DOHH2 (cell line): ENCODE data around the gene DUSP2.

Experiments used
- H3F3A ChIP-seq: fragments of 200-600 bp; sonication (generic), shearing (Covaris generic); 2 replicates; pipeline ENCODE4 v1.6.0; 2016; ENCODE audit warnings: antibody characterized with exemption, mild to moderate bottlenecking; ENCODE audit not compliant: control insufficient read depth, insufficient read depth
- H3K27ac ChIP-seq: fragments of 200-600 bp; sonication (generic); 2 replicates; pipeline ENCODE4 v1.5.1; 2014; ENCODE audit warnings: low read depth, mild to moderate bottlenecking, low read length, moderate library complexity
- H3K27me3 ChIP-seq: fragments of 200-600 bp; sonication (generic); 2 replicates; pipeline ENCODE4 v1.6.1; 2014; ENCODE audit warnings: mild to moderate bottlenecking, low read length, mixed read lengths; ENCODE audit not compliant: control insufficient read depth
- H3K36me3 ChIP-seq: fragments of 200-600 bp; sonication (generic); 2 replicates; pipeline ENCODE4 v1.6.1; 2014; ENCODE audit warnings: mild to moderate bottlenecking, low read length, moderate library complexity, mixed read lengths; ENCODE audit not compliant: control insufficient read depth
- H3K4me1 ChIP-seq: fragments of 200-600 bp; sonication (generic); 2 replicates; pipeline ENCODE4 v1.6.1; 2014; ENCODE audit warnings: mild to moderate bottlenecking, low read length, mixed read lengths; ENCODE audit not compliant: control insufficient read depth
- H3K4me2 ChIP-seq: fragments of 200-600 bp; sonication (generic); 2 replicates; pipeline ENCODE4 v1.6.0; 2014; ENCODE audit warnings: mild to moderate bottlenecking, low read length, moderate library complexity
- H3K4me3 ChIP-seq: fragments of 200-600 bp; sonication (generic); 2 replicates; pipeline ENCODE4 v1.5.1; 2014; ENCODE audit warnings: mild to moderate bottlenecking, low read length, mixed read lengths
- H3K79me2 ChIP-seq: fragments of 200-600 bp; sonication (generic); 2 replicates; pipeline ENCODE4 v1.6.1; 2014; ENCODE audit warnings: mild to moderate bottlenecking, low read length, mixed read lengths; ENCODE audit not compliant: control insufficient read depth
- H3K9me2 ChIP-seq: fragments of 200-600 bp; sonication (generic); replicated peaks from 2 replicates; pipeline ENCODE4 v1.6.1; 2014; ENCODE audit warnings: mild to moderate bottlenecking, low read length, mixed read lengths; ENCODE audit not compliant: control insufficient read depth
- H3K9me3 ChIP-seq: fragments of 200-600 bp; sonication (generic); 2 replicates; pipeline ENCODE4 v1.6.1; 2014; ENCODE audit warnings: antibody characterized with exemption, low read length, mixed read lengths; ENCODE audit not compliant: control insufficient read depth, insufficient read depth
- H4K20me1 ChIP-seq: fragments of 200-600 bp; sonication (generic); 2 replicates; pipeline ENCODE4 v1.6.0; 2014; ENCODE audit warnings: low read depth, mild to moderate bottlenecking, antibody characterized with exemption, low read length, moderate library complexity; ENCODE audit not compliant: control insufficient read depth, insufficient read depth
- EZH2phosphoT487 ChIP-seq: fragments of 200-600 bp; sonication (generic); IDR thresholded peaks from 2 replicates; pipeline ENCODE4 v1.6.1; 2017; ENCODE audit warnings: borderline replicate concordance, mild to moderate bottlenecking, antibody characterized with exemption, low read length, moderate library complexity, mixed read lengths
- TF ChIP-seq, protein P1 (sequence below): fragments of 200-600 bp; sonication (generic); IDR thresholded peaks from one replicate; pipeline ENCODE4 v1.5.1; 2014; ENCODE audit warnings: antibody characterized with exemption, mild to moderate bottlenecking, low read depth, low read length; ENCODE audit not compliant: poor library complexity, severe bottlenecking

DUSP2 gene

GRCh38 chr2:96097951-96098823 lies 47.1 kb downstream of the DUSP2 start:
- H3K27ac ChIP-seq, result no peak overlapping the region
- H3K4me1 ChIP-seq, result peaks cover 3% of the 10 kb centered on the region
- TF ChIP-seq, protein P1, sequence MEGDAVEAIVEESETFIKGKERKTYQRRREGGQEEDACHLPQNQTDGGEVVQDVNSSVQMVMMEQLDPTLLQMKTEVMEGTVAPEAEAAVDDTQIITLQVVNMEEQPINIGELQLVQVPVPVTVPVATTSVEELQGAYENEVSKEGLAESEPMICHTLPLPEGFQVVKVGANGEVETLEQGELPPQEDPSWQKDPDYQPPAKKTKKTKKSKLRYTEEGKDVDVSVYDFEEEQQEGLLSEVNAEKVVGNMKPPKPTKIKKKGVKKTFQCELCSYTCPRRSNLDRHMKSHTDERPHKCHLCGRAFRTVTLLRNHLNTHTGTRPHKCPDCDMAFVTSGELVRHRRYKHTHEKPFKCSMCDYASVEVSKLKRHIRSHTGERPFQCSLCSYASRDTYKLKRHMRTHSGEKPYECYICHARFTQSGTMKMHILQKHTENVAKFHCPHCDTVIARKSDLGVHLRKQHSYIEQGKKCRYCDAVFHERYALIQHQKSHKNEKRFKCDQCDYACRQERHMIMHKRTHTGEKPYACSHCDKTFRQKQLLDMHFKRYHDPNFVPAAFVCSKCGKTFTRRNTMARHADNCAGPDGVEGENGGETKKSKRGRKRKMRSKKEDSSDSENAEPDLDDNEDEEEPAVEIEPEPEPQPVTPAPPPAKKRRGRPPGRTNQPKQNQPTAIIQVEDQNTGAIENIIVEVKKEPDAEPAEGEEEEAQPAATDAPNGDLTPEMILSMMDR, result no peak
- TF ChIP-seq EZH2phosphoT487, result no peak
- H4K20me1 ChIP-seq, result 0 out of 2 replicates have a peak, but pooled peaks cover 2% of the 10 kb centered on the region
- H3K4me3 ChIP-seq, result no peak overlapping the region
- no peaks in the 10 kb centered on the region for H3K79me2 ChIP-seq
- no peaks in the 10 kb centered on the region for H3K9me2 ChIP-seq
- H3K27me3 ChIP-seq, result peaks cover 14% of the 10 kb centered on the region
- no peaks in the 10 kb centered on the region for H3K36me3 ChIP-seq
- no peak overlapping the region for H3K4me2 ChIP-seq
- no peaks in the 10 kb centered on the region for H3K9me3 ChIP-seq
- no peaks in the 10 kb centered on the region for H3F3A ChIP-seq

DNA sequence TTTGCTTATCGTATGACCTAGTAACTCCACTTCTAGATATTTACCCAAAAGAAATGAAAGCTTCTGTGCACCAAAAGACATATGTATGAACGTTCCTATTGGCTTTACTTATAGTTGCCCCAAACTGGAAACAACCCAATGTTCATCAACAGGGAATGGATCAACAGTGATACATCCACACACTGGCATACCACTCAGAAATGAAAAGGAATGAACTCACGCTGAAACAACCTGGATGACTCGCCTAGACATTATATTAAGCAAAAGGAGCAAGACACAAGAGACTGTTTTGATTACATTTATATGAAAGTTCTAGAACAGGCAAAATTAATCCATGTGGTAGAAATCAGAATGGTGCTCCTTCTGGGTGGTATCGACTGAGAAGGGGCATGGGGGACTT lies 47.8 kb downstream of the DUSP2 start:
- no peak overlapping the region for H3K4me3 ChIP-seq
- no peaks in the 10 kb centered on the region for H3K36me3 ChIP-seq
- no peak overlapping the region for H3K27ac ChIP-seq
- no peaks in the 10 kb centered on the region for H3K79me2 ChIP-seq
- H4K20me1 ChIP-seq, result 0 out of 2 replicates have a peak, but pooled peaks cover 2% of the 10 kb centered on the region
- H3K27me3 ChIP-seq, result peaks cover 14% of the 10 kb centered on the region
- no peak overlapping the region for H3K4me2 ChIP-seq
- TF ChIP-seq, protein P1, result no peak
- no peak for TF ChIP-seq EZH2phosphoT487
- H3K9me2 ChIP-seq, result no peaks in the 10 kb centered on the region
- H3K4me1 ChIP-seq, result no peaks in the 10 kb centered on the region
- no peaks in the 10 kb centered on the region for H3K9me3 ChIP-seq
- no peaks in the 10 kb centered on the region for H3F3A ChIP-seq

DNA sequence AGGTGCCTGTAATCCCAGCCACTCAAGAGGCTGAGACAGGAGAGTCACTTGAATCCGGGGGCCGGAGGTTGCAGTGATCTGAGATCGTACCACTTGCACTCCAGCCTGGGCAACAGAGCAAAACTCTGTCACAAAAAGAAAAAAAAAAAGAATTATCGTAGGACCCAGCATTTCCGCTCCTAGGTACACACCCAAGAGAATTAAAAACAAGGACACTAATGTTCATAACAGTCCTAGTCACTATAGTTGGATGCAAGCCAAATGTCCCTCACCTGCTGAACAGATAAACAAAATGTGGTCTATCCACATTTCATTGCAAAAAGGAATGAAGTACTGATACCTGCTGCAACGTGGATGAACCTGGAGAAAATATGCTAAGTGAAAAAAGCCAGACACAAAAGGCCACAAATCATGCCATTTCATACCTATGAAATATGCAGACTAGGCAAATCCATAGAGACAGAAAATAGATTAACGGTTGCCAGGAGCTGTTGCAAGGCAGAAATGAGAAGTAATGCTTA lies 50.1 kb downstream of the DUSP2 start:
- no peaks in the 10 kb centered on the region for H3K4me1 ChIP-seq
- no peaks in the 10 kb centered on the region for H3K9me2 ChIP-seq
- H3K4me2 ChIP-seq, result no peak overlapping the region
- peaks cover 14% of the 10 kb centered on the region for H3K27me3 ChIP-seq
- TF ChIP-seq EZH2phosphoT487, result no peak
- TF ChIP-seq, protein P1, result no peak
- H4K20me1 ChIP-seq, result 0 out of 2 replicates have a peak, but pooled peaks cover 2% of the 10 kb centered on the region
- no peaks in the 10 kb centered on the region for H3K9me3 ChIP-seq
- no peaks in the 10 kb centered on the region for H3K36me3 ChIP-seq
- H3K27ac ChIP-seq, result no peak overlapping the region
- no peaks in the 10 kb centered on the region for H3F3A ChIP-seq
- no peak overlapping the region for H3K4me3 ChIP-seq
- H3K79me2 ChIP-seq, result no peaks in the 10 kb centered on the region
